C4-2B (cell line): ENCODE data around the gene NEGR1.

Experiments
- CTCF ChIP-seq: fragments of 450-650 bp; conservative IDR thresholded peaks from 2 replicates; pipeline ENCODE4 v1.5.1; 2017; ENCODE audit warnings: mild to moderate bottlenecking
- ZFX ChIP-seq: fragments of 450-650 bp; IDR thresholded peaks from 2 replicates; pipeline ENCODE4 v1.6.1; 2017

- TF ChIP-seq CTCF (no peak), ZFX (no peak)
These were observed 478.2 kb downstream of the NEGR1 start for GRCh38 chr1:71804140-71804539.
